ENCODE data around the gene INSYN1. TPM values are rescaled to one million over a fixed set of nuclear protein-coding genes. Genes with fewer than 3 reads are reported as not detected.

Gene INSYN1
- total and polyA plus RNA-seq, 2 experiments from 2014 or later = 0.18 to 14.2 TPM

- TF ChIP-seq REST (IDR thresholded peaks at IDR 0.05; ENCODE audit: unreplicated experiment) (no peak), CREB1 (CRISPR knock-in tag; IDR thresholded peaks at IDR 0.05; ENCODE audit: low read depth) (no peak), POLR2AphosphoS5 (IDR thresholded peaks at IDR 0.05; ENCODE audit: low read depth) (no peak), EZH2phosphoT487 (IDR thresholded peaks at IDR 0.05; ENCODE audit: unreplicated experiment) (no peak), EZH2 (IDR thresholded peaks at IDR 0.05; ENCODE audit: low read depth, unreplicated experiment) (no peak), ETS1 (IDR thresholded peaks at IDR 0.05) (no peak), STAT1 (IDR thresholded peaks at IDR 0.05; ENCODE audit: unreplicated experiment) (no peak), ZNF114 (CRISPR knock-in tag; IDR thresholded peaks at IDR 0.05) (no peak), CTCF (conservative IDR thresholded peaks at IDR 0.05; ENCODE audit: low read depth in 2 of 2) (no peak)
Observed at GRCh38 chr15:73800662-73801345, 47.7 kb upstream of the INSYN1 start (continued).

- Histone ChIP-seq H3K27me3 (ENCODE audit: insufficient read depth) (no peaks in the 10 kb centered on the region), H3F3A (replicated peaks; ENCODE audit: low read depth) (no peaks in the 10 kb centered on the region), H3K36me3 (ENCODE audit: insufficient read depth) (no peaks in the 10 kb centered on the region), H3K9me2 (ENCODE audit: insufficient read depth) (no peaks in the 10 kb centered on the region), H3K79me2 (replicated peaks; ENCODE audit: insufficient read depth) (no peaks in the 10 kb centered on the region), H4K20me1 (replicated peaks; ENCODE audit: insufficient read depth) (no peaks in the 10 kb centered on the region), H3K4me3 (no peak overlapping the region), H3K4me1 (ENCODE audit: insufficient read depth) (no peaks in the 10 kb centered on the region), H3K4me2 (peak overlapping the region; percentile 32; the same call in 1 of the 2 replicates), H2AFZ (peak overlapping the region; percentile 63), H3K27ac (ENCODE audit: low read depth) (no peak overlapping the region)
- no peak overlapping the region for H3K4me3 Mint-ChIP-seq
- H3K4me1 Mint-ChIP-seq = peaks cover 19% of the 10 kb centered on the region
- no peak overlapping the region; the same call in 1 of the 2 replicates for H3K27ac Mint-ChIP-seq
- ATAC-seq (peak; percentile 19; the same call in 1 of the 3 replicates), DNase-seq (ENCODE audit: low spot score) (peak; percentile 30)
- peaks cover 8% of the 10 kb centered on the region for H3K27me3 Mint-ChIP-seq (ENCODE audit: insufficient read depth, low read depth, poor library complexity)
- no peaks in the 10 kb centered on the region for H3K9me3 Mint-ChIP-seq
- H3K36me3 Mint-ChIP-seq (ENCODE audit: low read depth) = no peaks in the 10 kb centered on the region
- TF ChIP-seq EZH2 (IDR thresholded peaks at IDR 0.05; ENCODE audit: low read depth, unreplicated experiment) = no peak
- no peak for TF ChIP-seq POLR2AphosphoS5 (IDR thresholded peaks at IDR 0.05; ENCODE audit: low read depth)
- TF ChIP-seq EZH2phosphoT487 (IDR thresholded peaks at IDR 0.05; ENCODE audit: unreplicated experiment) = no peak
- TF ChIP-seq NANOG (IDR thresholded peaks at IDR 0.05; ENCODE audit: borderline replicate concordance) = no peak
- TF ChIP-seq JUNB (IDR thresholded peaks at IDR 0.05; ENCODE audit: unreplicated experiment) = no peak
- no peak for TF ChIP-seq ZNF462 (CRISPR knock-in tag; IDR thresholded peaks at IDR 0.05)
- no peak for TF ChIP-seq STAT1 (IDR thresholded peaks at IDR 0.05; ENCODE audit: unreplicated experiment)
Observed at GRCh38 chr15:73799466-73799865, 46.3 kb upstream of the INSYN1 start.
